ENCODE results near the gene SPATA9.

The SPATA9 gene

GRCh38 chr5:95621839-95622629, 60.8 kb downstream of the SPATA9 start:
- no peak for TF ChIP-seq CTCF (conservative IDR thresholded peaks at IDR 0.05; ENCODE audit: low read depth, low read length)
- no peak overlapping the region for H3K4me3 ChIP-seq (ENCODE audit: low read depth, low read length)
- no peak for DNase-seq (ENCODE audit: low read depth)

GRCh38 chr5:95620870-95621838, 61.6 kb downstream of the SPATA9 start:
- peak; percentile 23 for DNase-seq (ENCODE audit: low read depth)
- peak overlapping the region; percentile 66 for H3K4me3 ChIP-seq (ENCODE audit: low read depth, low read length)
- no peak for TF ChIP-seq CTCF (conservative IDR thresholded peaks at IDR 0.05; ENCODE audit: low read depth, low read length)

- peak; percentile 46 for DNase-seq (ENCODE audit: low read depth)
- peak within 1 kb of the TSS; percentile 66 for H3K4me3 ChIP-seq (ENCODE audit: low read depth, low read length)
- no peak for TF ChIP-seq CTCF (conservative IDR thresholded peaks at IDR 0.05; ENCODE audit: low read depth, low read length)
Measured at GRCh38 chr5:95620030-95620869, 62.5 kb downstream of the SPATA9 start, which contains the start of gene GPR150. TSS of gene GPR150 (plus strand) at chr5:95620087. CDS start at chr5:95620276, 189 bp downstream.

GRCh38 chr5:95619514-95620029, 63.2 kb downstream of the SPATA9 start:
- peak overlapping the region; percentile 66 for H3K4me3 ChIP-seq (ENCODE audit: low read depth, low read length)
- no peak for DNase-seq (ENCODE audit: low read depth)
- TF ChIP-seq CTCF (conservative IDR thresholded peaks at IDR 0.05; ENCODE audit: low read depth, low read length): no peak

- peak; percentile 20 for DNase-seq (ENCODE audit: low read depth)
- TF ChIP-seq CTCF (conservative IDR thresholded peaks at IDR 0.05; ENCODE audit: low read depth, low read length): no peak
- peak overlapping the region; percentile 66 for H3K4me3 ChIP-seq (ENCODE audit: low read depth, low read length)
Measured at GRCh38 chr5:95619096-95619495, 63.7 kb downstream of the SPATA9 start.

- peak; percentile 84 for DNase-seq (ENCODE audit: low read depth)
- TF ChIP-seq CTCF (conservative IDR thresholded peaks at IDR 0.05; ENCODE audit: low read depth, low read length): no peak
- H3K4me3 ChIP-seq (ENCODE audit: low read depth, low read length): no peak overlapping the region
Measured at GRCh38 chr5:95617057-95617456, 65.7 kb downstream of the SPATA9 start.

Data from choroid plexus epithelial cell (primary cell).